ENCODE data around the gene ENGASE. TPM values are rescaled to one million over a fixed set of nuclear protein-coding genes. Genes with fewer than 3 reads are reported as not detected.

ENGASE gene
- total RNA-seq, 1 experiment from 2014 or later: 34.5 TPM

- TF ChIP-seq EZH2 (IDR thresholded peaks at IDR 0.05; ENCODE audit: low read length, unreplicated experiment): no peak
- TF ChIP-seq EZH2phosphoT487 (IDR thresholded peaks at IDR 0.05; ENCODE audit: borderline replicate concordance, low read length): no peak
- no peak for TF ChIP-seq CTCF (conservative IDR thresholded peaks at IDR 0.05; ENCODE audit: low read depth, low read length)
These were observed 22.5 kb upstream of the ENGASE start for GRCh38 chr17:79052131-79052530.

GRCh38 chr17:79053251-79053925, 21.2 kb upstream of the ENGASE start:
- Histone ChIP-seq H3K4me1 (ENCODE audit: insufficient read depth, low read length) (no peaks in the 10 kb centered on the region), H3K4me3 (ENCODE audit: low read length) (no peak overlapping the region), H2AFZ (ENCODE audit: low read length) (no peak overlapping the region), H3K27me3 (ENCODE audit: low read length) (no peaks in the 10 kb centered on the region), H3K9ac (ENCODE audit: low read length) (no peak overlapping the region), H4K20me1 (ENCODE audit: low read length) (no peaks in the 10 kb centered on the region), H3K9me2 (replicated peaks; ENCODE audit: low read length) (no peaks in the 10 kb centered on the region), H3K36me3 (ENCODE audit: low read depth, low read length) (no peaks in the 10 kb centered on the region), H3K4me2 (ENCODE audit: low read length) (no peak overlapping the region), H3K9me3 (ENCODE audit: low read length) (no peaks in the 10 kb centered on the region), H3F3A (ENCODE audit: low read length, unreplicated experiment) (no peaks in the 10 kb centered on the region), H3K27ac (ENCODE audit: low read length) (no peak overlapping the region), H3K79me2 (ENCODE audit: low read length) (no peaks in the 10 kb centered on the region)
- ChIA-PET CTCF (no interaction called here), POLR2A (ENCODE audit: unreplicated experiment) (no interaction called here)
- intact Hi-C loops (cut with micrococcal nuclease): no loop called here
- DNase-seq: peak; percentile 22
- TF ChIP-seq EZH2 (IDR thresholded peaks at IDR 0.05; ENCODE audit: low read length, unreplicated experiment): no peak
- no peak for TF ChIP-seq EZH2phosphoT487 (IDR thresholded peaks at IDR 0.05; ENCODE audit: borderline replicate concordance, low read length)
- no peak for TF ChIP-seq CTCF (conservative IDR thresholded peaks at IDR 0.05; ENCODE audit: low read depth, low read length)
- no peak for ATAC-seq
- BruUV-seq (replicated peaks): no TSS peak

More at GRCh38 chr17:79052131-79052530, 22.5 kb upstream of the ENGASE start:
- Histone ChIP-seq H3F3A (ENCODE audit: low read length, unreplicated experiment) (no peaks in the 10 kb centered on the region), H3K4me3 (ENCODE audit: low read length) (no peak overlapping the region), H4K20me1 (ENCODE audit: low read length) (no peaks in the 10 kb centered on the region), H2AFZ (ENCODE audit: low read length) (no peak overlapping the region), H3K27me3 (ENCODE audit: low read length) (no peaks in the 10 kb centered on the region), H3K4me2 (ENCODE audit: low read length) (no peak overlapping the region), H3K4me1 (ENCODE audit: insufficient read depth, low read length) (no peaks in the 10 kb centered on the region), H3K9me3 (ENCODE audit: low read length) (no peaks in the 10 kb centered on the region), H3K79me2 (ENCODE audit: low read length) (no peaks in the 10 kb centered on the region), H3K27ac (ENCODE audit: low read length) (no peak overlapping the region), H3K9me2 (replicated peaks; ENCODE audit: low read length) (no peaks in the 10 kb centered on the region), H3K36me3 (ENCODE audit: low read depth, low read length) (no peaks in the 10 kb centered on the region), H3K9ac (ENCODE audit: low read length) (no peak overlapping the region)
- BruUV-seq (replicated peaks): no TSS peak
- ATAC-seq: no peak
- intact Hi-C loops (cut with micrococcal nuclease): no loop called here
- ChIA-PET CTCF (no interaction called here), POLR2A (ENCODE audit: unreplicated experiment) (no interaction called here)
- no peak for DNase-seq

GRCh38 chr17:79054200-79054960, 20.2 kb upstream of the ENGASE start:
- H4K20me1 ChIP-seq (ENCODE audit: low read length): no peaks in the 10 kb centered on the region
- no peak overlapping the region for H3K9ac ChIP-seq (ENCODE audit: low read length)
- no peaks in the 10 kb centered on the region for H3K36me3 ChIP-seq (ENCODE audit: low read depth, low read length)
- TF ChIP-seq EZH2phosphoT487 (IDR thresholded peaks at IDR 0.05; ENCODE audit: borderline replicate concordance, low read length): no peak
- no peak for TF ChIP-seq EZH2 (IDR thresholded peaks at IDR 0.05; ENCODE audit: low read length, unreplicated experiment)
- DNase-seq (no peak), ATAC-seq (no peak)
- intact Hi-C loops (cut with micrococcal nuclease): no loop called here
- no peak overlapping the region for H2AFZ ChIP-seq (ENCODE audit: low read length)
- ChIA-PET POLR2A (ENCODE audit: unreplicated experiment) (no interaction called here), CTCF (no interaction called here)
- no peaks in the 10 kb centered on the region for H3F3A ChIP-seq (ENCODE audit: low read length, unreplicated experiment)
- BruUV-seq (replicated peaks): no TSS peak
- no peak overlapping the region for H3K4me2 ChIP-seq (ENCODE audit: low read length)
- no peak overlapping the region for H3K4me3 ChIP-seq (ENCODE audit: low read length)
- no peaks in the 10 kb centered on the region for H3K4me1 ChIP-seq (ENCODE audit: insufficient read depth, low read length)
- no peaks in the 10 kb centered on the region for H3K9me2 ChIP-seq (replicated peaks; ENCODE audit: low read length)
- H3K9me3 ChIP-seq (ENCODE audit: low read length): no peaks in the 10 kb centered on the region
- H3K27ac ChIP-seq (ENCODE audit: low read length): no peak overlapping the region
- no peaks in the 10 kb centered on the region for H3K27me3 ChIP-seq (ENCODE audit: low read length)
- no peaks in the 10 kb centered on the region for H3K79me2 ChIP-seq (ENCODE audit: low read length)

Data from PC-3 (cell line).